ENCODE data around the gene DENND10. TPM values are rescaled to one million over a fixed set of nuclear protein-coding genes. Genes with fewer than 3 reads are reported as not detected.

The DENND10 gene
- total and polyA plus RNA-seq, 4 donors: 11.7 to 32.0 (median 29.0) TPM

GRCh38 chr10:119087271-119087882, 16.5 kb upstream of the DENND10 start:
- no peak for ATAC-seq (ENCODE audit: insufficient read depth, low FRiP score)
- Histone ChIP-seq H3K4me1 (ENCODE audit: control insufficient read depth in 5 of 5, insufficient read depth in 5 of 5, low read length in 5 of 5) (no peaks in the 10 kb centered on the region), H3K9ac (ENCODE audit: insufficient read depth in 1 of 2, low read length in 2 of 2) (no peak overlapping the region), H3K27ac (ENCODE audit: low read depth in 1 of 2, low read length in 1 of 2) (no peak overlapping the region), H3K9me3 (ENCODE audit: control insufficient read depth in 4 of 4, insufficient read depth in 3 of 4, low read length in 3 of 4) (no peaks in the 10 kb centered on the region), H3K36me3 (ENCODE audit: control insufficient read depth in 4 of 4, insufficient read depth in 4 of 4, low read length in 4 of 4) (no peaks in the 10 kb centered on the region), H3K4me3 (no peak overlapping the region), H3K27me3 (ENCODE audit: control insufficient read depth in 3 of 3, insufficient read depth in 3 of 3, low read length in 2 of 3) (no peaks in the 10 kb centered on the region)
- 65 to 74% methylated on average over 4 of the region's 4 CpGs for WGBS, 2 donors
- no peak for DNase-seq
- no peak for TF ChIP-seq CTCF (IDR thresholded peaks at IDR 0.05; ENCODE audit: control extremely low read depth, extremely low read depth)

GRCh38 chr10:119090026-119090795, 13.7 kb upstream of the DENND10 start:
- Histone ChIP-seq H3K27ac (ENCODE audit: low read depth in 1 of 2, low read length in 1 of 2) (no peak overlapping the region), H3K4me3 (no peak overlapping the region), H3K4me1 (ENCODE audit: control insufficient read depth in 5 of 5, insufficient read depth in 5 of 5, low read length in 5 of 5) (no peaks in the 10 kb centered on the region), H3K9ac (ENCODE audit: insufficient read depth in 1 of 2, low read length in 2 of 2) (no peak overlapping the region), H3K27me3 (ENCODE audit: control insufficient read depth in 3 of 3, insufficient read depth in 3 of 3, low read length in 2 of 3) (no peaks in the 10 kb centered on the region), H3K9me3 (ENCODE audit: control insufficient read depth in 4 of 4, insufficient read depth in 3 of 4, low read length in 3 of 4) (no peaks in the 10 kb centered on the region), H3K36me3 (ENCODE audit: control insufficient read depth in 4 of 4, insufficient read depth in 4 of 4, low read length in 4 of 4) (no peaks in the 10 kb centered on the region)
- ATAC-seq (ENCODE audit: insufficient read depth, low FRiP score): no peak
- TF ChIP-seq CTCF (IDR thresholded peaks at IDR 0.05; ENCODE audit: control extremely low read depth, extremely low read depth): no peak
- no peak for DNase-seq
- 80 to 87% methylated on average over 13 of the region's 13 CpGs for WGBS, 2 donors

- no peak for TF ChIP-seq CTCF (IDR thresholded peaks at IDR 0.05; ENCODE audit: control extremely low read depth, extremely low read depth)
- Histone ChIP-seq H3K4me3 (no peak overlapping the region), H3K9me3 (ENCODE audit: control insufficient read depth in 4 of 4, insufficient read depth in 3 of 4, low read length in 3 of 4) (no peaks in the 10 kb centered on the region), H3K27me3 (ENCODE audit: control insufficient read depth in 3 of 3, insufficient read depth in 3 of 3, low read length in 2 of 3) (no peaks in the 10 kb centered on the region), H3K9ac (ENCODE audit: insufficient read depth in 1 of 2, low read length in 2 of 2) (no peak overlapping the region), H3K36me3 (ENCODE audit: control insufficient read depth in 4 of 4, insufficient read depth in 4 of 4, low read length in 4 of 4) (no peaks in the 10 kb centered on the region), H3K4me1 (ENCODE audit: control insufficient read depth in 5 of 5, insufficient read depth in 5 of 5, low read length in 5 of 5) (no peaks in the 10 kb centered on the region), H3K27ac (ENCODE audit: low read depth in 1 of 2, low read length in 1 of 2) (no peak overlapping the region)
- DNase-seq (no peak), ATAC-seq (ENCODE audit: insufficient read depth, low FRiP score) (no peak)
- 54 to 66% methylated on average over 5 of the region's 5 CpGs for WGBS, 2 donors
Observed at GRCh38 chr10:119090968-119091367, 12.9 kb upstream of the DENND10 start.
